Left cardiac atrium (tissue), 4 donors: Measurements from ENCODE around the gene CCDC82. TPM values are rescaled to one million over a fixed set of nuclear protein-coding genes. Genes with fewer than 3 reads are reported as not detected.

Experiments
- ATAC-seq, 2 donors: fragments of 200-7000 bp; cut with Tn5 transposase; one replicate each; pipeline ENCODE4 v1.9.1; 2020; ENCODE audit warnings: mild to moderate bottlenecking in 2 of 2, moderate library complexity in 2 of 2
- DNase-seq: peaks from one replicate; pipeline ENCODE4 v3.0.0-alpha.2; 2020
- intact Hi-C, 2 donors: fragments of 100-400 bp; cut with DNase I; formaldehyde crosslinking; loops; one replicate each; pipeline versions ENCODE4 v1.14.1 to v1.15.1; 2022 to 2023
- total RNA-seq, 2 donors: library from RNA; stranded (reverse); fragmentation: NEBNext Ultra II Directional; extraction: Animal tissue kit (Norgen Biotek cat#: 25700); gene quantifications; one replicate each; pipeline ENCODE4 v1.2.1, GENCODE V29; 2021
- donor health status: DM: no; HTN: yes; CAD: no.
- donor health status: DM: no; HTN: yes; CAD: no; lungs with severe emphysema.
- donor health status: DM: yes; HTN: yes; CAD: no.
- donor health status: Dilated cardiomyopathy.

CCDC82 gene
- total RNA-seq, 2 donors from 2014 or later: 17.4 to 18.0 TPM

GRCh38 chr11:96334219-96334618, 55.5 kb downstream of the CCDC82 start:
- DNase-seq: no peak
- no peak for ATAC-seq
- intact Hi-C loops: no loop called here

DNA sequence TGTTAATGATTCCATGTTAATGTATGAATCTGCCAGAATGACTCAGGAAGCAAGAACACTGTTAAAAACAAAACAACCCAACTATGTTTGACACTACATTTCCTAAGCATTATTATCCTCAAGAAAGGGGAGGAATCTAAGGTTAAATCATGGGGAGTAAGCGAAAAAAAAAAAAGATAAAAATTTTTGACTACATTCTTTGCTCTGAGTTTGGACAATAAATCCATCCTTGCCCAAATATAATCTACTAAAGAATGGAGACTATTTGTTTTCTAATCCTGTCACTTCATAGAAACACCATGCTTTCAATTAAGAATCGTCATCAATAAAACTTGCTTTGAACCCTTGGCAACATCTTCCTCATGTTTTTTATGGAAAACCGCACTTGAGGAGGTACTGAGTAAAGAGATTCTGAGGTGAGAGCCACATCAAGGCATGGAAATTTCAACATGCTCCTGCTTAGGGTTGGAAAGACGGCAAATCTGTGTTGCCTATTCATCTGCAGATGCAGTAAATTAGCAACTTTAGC, 56.5 kb downstream of the CCDC82 start:
- DNase-seq (no peak), ATAC-seq (no peak)
- intact Hi-C loops: no loop called here

DNA sequence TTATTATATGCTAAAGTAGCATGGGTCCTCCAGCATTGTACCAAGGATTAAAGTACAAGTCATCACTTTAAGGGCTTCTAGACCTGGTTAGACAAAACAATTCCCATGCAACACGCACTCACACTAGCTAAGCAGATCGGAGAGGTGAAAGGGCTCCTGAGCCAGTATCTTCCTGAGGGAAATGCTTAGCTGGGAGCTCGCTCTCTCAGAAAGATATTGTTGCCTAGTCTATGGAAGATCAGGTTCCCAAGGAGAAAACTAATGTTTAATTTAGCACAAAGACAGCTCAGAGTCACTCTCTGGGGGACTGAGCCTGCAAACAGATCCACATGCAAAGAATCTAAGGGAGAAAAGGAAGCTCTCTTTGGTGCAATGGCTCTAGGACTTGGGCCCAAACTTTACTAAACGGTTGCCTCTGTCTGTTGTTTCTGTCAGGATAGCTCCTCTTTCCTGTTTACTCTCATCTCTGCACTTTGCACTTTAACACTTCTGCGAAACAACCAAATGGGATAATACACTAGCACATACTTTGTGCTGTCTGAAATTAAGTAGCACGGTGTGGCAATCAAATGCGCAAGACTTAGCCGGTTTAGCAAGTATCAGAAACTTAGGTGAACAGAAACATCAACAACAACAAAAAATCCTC, 57.5 kb downstream of the CCDC82 start:
- ATAC-seq (peak; percentile 22 to 38), DNase-seq (no peak)
- intact Hi-C loops: no loop called here

- intact Hi-C loops: no loop called here
- ATAC-seq (peak; percentile 77 to 78), DNase-seq (no peak)
These were observed 58.0 kb downstream of the CCDC82 start for GRCh38 chr11:96331699-96332116.

- intact Hi-C loops: no loop called here
- ATAC-seq (no peak), DNase-seq (no peak)
These were observed 59.2 kb downstream of the CCDC82 start for GRCh38 chr11:96330511-96330859.

- intact Hi-C loops: no loop called here
- ATAC-seq (no peak), DNase-seq (no peak)
These were observed 59.7 kb downstream of the CCDC82 start for GRCh38 chr11:96329855-96330510.

- DNase-seq: no peak
- no peak for ATAC-seq
- intact Hi-C loops: no loop called here
These were observed 60.3 kb downstream of the CCDC82 start for GRCh38 chr11:96329419-96329818.

- no peak for DNase-seq
- intact Hi-C loops: no loop called here
- no peak for ATAC-seq
These were observed 61.2 kb downstream of the CCDC82 start for GRCh38 chr11:96328395-96329010.

- intact Hi-C loops: no loop called here
- DNase-seq (no peak), ATAC-seq (no peak)
These were observed 62.8 kb downstream of the CCDC82 start for GRCh38 chr11:96326959-96327358.

- DNase-seq (no peak), ATAC-seq (peak; percentile 61 to 75)
- intact Hi-C loops: no loop called here
These were observed 64.8 kb downstream of the CCDC82 start for GRCh38 chr11:96324912-96325311.

- intact Hi-C loops: no loop called here
- no peak for ATAC-seq
These were observed 66.1 kb downstream of the CCDC82 start for GRCh38 chr11:96323642-96323985.

GRCh38 chr11:96322775-96323641, 66.7 kb downstream of the CCDC82 start:
- no peak for ATAC-seq
- intact Hi-C loops: no loop called here
- no peak for DNase-seq

More at GRCh38 chr11:96323642-96323985, 66.1 kb downstream of the CCDC82 start:
- DNase-seq: no peak

- DNase-seq (no peak), ATAC-seq (no peak)
- intact Hi-C loops: no loop called here
These were observed 68.6 kb downstream of the CCDC82 start for GRCh38 chr11:96321091-96321490.

GRCh38 chr11:96319898-96320656, 69.6 kb downstream of the CCDC82 start:
- ATAC-seq: no peak
- intact Hi-C loops: no loop called here
- no peak for DNase-seq

DNA sequence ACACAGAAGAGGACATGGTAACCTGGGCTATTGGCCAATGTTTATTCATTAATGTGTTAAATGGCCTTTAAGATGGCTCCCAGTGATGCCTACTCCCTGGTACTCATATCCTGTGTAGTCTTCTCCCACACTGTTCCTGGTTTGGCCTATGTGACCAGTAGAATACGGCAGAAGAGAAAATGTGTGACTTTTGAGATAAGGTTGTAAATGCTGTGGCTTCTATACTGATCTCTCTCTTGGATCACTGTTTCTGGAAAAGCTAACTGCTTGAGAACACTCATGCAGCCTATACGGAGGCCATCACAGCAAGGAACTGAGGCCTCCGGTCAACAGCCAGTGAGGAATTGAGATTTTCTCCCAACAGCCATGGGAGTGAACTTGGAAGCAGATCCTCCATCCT, 70.9 kb downstream of the CCDC82 start:
- intact Hi-C loops: no loop called here

GRCh38 chr11:96318399-96318798, 71.3 kb downstream of the CCDC82 start:
- ATAC-seq: no peak
- intact Hi-C loops: no loop called here
- DNase-seq: no peak

More for the DNA sequence above, 70.9 kb downstream of the CCDC82 start:
- ATAC-seq (no peak), DNase-seq (no peak)

DNA sequence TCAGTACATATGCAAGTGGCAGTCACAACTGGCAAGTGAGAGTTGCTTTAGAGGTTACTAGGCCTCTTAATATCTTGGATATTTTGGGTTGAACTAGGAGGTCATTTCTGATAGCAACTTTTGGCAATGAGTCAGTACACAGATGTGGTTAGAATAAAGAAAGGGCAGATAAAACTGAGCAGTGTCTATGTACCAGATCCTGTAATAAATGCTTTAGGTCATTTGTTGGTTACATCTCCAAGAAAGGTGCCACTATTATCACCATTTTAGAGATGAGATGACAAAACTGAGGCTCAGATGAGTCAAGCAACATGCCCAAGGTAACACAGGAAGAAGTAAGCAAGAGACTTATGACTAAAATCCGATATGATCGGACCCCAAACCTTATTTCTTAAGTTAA, 71.7 kb downstream of the CCDC82 start:
- no peak for ATAC-seq
- no peak for DNase-seq

DNA sequence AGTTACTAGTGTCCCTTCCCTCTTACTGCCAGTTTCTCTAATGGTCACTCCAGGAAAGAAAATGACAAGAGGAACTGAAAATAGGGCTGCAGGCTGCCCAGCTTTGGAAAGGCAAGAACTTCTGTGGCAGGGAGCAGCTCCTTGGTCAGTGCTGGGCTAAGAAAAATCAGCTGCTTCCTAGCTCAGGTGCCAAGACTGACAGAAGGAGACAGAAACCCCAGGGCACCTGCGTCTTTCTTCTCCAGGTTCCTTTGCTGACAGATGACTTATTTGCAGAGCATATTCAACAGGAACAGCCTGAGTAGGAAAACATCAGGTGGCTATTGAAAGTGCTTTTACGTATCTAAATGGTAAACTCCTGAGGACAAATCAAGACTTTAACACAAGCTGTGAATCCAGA, 72.1 kb downstream of the CCDC82 start:
- no peak for ATAC-seq
- intact Hi-C loops: no loop called here
- DNase-seq: no peak

More for the DNA sequence above, 71.7 kb downstream of the CCDC82 start:
- intact Hi-C loops: no loop called here

DNA sequence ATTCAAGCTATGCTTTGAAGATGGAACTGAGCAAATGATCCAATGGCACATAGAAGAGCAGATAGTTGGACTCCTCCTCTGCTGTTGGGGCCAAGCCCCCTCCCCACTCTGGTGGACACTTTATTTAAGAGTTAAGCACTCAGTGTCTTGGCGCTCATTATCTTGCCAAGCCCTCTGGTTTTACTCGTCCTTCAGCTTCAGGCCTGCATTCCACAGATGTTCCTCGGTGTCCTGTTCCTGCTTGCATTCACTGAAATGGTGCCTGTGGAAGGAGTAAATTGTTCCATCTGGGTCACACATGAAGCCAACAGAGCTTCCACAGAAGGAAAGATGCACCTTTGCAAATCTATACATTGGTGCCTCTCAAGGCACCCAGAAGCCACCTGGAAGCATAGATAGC, 72.8 kb downstream of the CCDC82 start:
- ATAC-seq (no peak), DNase-seq (no peak)
- intact Hi-C loops: no loop called here
